CD4-positive, alpha-beta T cell treated with Interleukin-4 for 1 hour (primary cell): ENCODE measurements around the gene OXNAD1.

Experiments
- DNase-seq, 2 donors: peaks; one replicate each; pipeline ENCODE4 v3.0.0-alpha.2; 2020 to 2022

Gene OXNAD1

DNA sequence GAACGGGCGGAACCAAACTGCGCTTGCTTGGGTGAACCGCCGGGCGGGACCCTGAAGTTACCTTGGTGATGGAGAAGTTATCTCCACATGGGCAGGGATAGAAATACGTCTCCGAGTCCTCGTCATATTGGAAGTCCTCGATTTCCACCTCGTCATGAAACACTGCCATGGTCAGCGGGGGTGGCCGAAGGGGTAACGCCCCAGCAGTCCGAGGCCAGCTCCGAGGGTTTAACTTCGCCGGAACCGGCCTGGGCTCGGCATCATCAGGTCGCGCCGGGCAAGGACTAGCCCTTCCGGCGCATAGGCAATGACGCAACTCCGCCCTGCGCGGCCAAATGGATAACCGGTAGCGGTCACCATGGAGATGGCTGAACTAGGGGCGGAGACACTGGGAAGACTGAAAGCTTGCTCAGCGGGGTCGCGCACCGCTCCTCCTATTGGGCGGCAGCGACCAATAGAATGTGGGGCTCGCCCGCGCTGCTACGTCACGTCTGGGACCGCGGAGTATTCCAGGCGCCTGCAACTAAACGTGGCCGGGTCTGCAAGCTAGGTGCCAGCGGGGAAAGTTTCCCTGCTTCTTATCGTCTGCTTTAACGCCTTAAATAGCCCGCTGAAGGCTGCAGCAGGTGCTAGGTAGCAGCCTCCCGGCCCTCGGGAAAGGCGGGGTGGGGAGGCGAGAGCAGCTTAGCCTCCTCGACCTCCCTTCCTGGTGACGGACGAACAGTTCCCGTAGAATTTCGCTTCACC is at the start of gene OXNAD1, which contains the start of gene DPH3:
Gene OXNAD1, plus strand, starts transcription at position 505 of the 747 bp plus-strand sequence. CDS start 5,741 bp downstream, outside the sequence.
Gene DPH3, minus strand, starts transcription at position 236 of the 747 bp plus-strand sequence. Its CDS starts 67 bp downstream, at position 169.
- DNase-seq = peak; percentile 99

GRCh38 chr3:16216373-16216935 is 48.6 kb upstream of the OXNAD1 start:
- DNase-seq = no peak

DNA sequence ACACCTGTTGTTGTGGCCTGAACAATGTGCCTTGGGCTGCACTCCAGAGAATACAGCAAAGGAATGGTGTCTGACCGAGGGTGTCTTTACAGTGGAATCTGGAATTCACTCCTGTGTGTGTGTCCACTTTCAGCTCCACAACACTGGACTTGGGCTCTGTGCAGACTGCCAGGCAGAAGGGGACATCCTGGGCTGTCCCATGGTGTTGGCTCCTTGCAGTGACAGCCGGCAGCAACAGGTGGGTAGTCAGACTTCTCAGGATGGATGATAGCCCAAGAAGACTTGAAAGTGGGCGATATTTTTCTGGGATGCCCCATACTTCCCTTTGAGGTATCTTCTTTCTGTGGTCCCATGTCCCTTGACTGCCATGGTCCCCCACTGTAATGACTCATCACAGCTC is 45.2 kb upstream of the OXNAD1 start:
- DNase-seq = no peak

GRCh38 chr3:16221990-16222389 is 43.0 kb upstream of the OXNAD1 start:
- DNase-seq = no peak

DNA sequence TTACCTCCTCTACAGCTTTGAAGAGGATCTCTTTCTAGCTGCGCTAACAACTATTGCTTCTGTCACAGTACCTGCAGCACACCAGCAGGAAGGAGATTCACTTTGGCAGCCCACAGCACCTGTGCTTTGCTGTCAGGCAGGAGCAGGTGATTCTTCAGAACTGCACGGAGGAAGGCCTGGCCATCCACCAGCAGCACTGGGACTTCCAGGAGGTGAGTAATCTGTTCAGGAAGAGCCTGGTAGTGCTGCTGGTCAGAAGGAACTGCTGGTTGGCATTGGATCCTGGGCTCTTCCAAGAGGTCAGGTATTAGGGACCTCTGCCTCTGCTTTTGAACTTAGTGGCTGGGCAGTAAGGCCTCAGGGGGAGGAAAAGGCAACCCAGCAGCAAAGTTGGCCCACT is 42.5 kb upstream of the OXNAD1 start:
- DNase-seq = no peak

GRCh38 chr3:16224325-16224724 is 40.7 kb upstream of the OXNAD1 start:
- DNase-seq = no peak

- no peak for DNase-seq
Observed at GRCh38 chr3:16227566-16227965, 37.4 kb upstream of the OXNAD1 start.

- no peak for DNase-seq
Observed at GRCh38 chr3:16229681-16230080, 35.3 kb upstream of the OXNAD1 start.

- no peak for DNase-seq
Observed at GRCh38 chr3:16231983-16232382, 33.0 kb upstream of the OXNAD1 start.

- no peak for DNase-seq
Observed at GRCh38 chr3:16233806-16234205, 31.2 kb upstream of the OXNAD1 start.

GRCh38 chr3:16234281-16234680 is 30.7 kb upstream of the OXNAD1 start:
- DNase-seq = no peak

DNA sequence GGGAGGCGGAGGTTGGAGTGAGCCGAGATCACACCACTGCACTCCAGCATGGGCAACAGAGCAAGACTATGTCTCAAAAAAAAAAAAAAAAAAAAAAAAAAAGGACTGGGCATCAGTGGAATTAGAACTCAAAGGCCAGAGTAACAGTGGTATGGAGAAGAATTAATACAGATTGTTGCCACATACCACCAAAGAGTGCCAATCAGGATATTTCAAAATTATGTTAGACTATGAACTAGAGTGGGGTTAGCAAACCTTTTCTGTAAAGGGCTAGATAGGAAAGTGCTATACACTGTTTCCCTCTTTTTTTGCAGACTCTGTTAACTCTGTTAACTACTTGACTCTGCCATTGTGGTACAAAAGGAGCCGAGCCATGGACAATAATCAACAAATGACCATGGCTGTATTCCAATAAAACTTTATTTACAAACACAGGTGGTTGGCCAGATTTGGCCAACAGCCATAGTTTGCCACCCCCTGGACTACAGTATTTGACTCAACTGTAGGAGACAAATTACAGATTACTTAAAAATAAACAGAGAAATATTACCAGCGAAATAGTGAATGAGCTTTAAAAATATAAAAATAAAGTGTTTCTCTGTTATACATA is 28.9 kb upstream of the OXNAD1 start:
- no peak for DNase-seq

DNA sequence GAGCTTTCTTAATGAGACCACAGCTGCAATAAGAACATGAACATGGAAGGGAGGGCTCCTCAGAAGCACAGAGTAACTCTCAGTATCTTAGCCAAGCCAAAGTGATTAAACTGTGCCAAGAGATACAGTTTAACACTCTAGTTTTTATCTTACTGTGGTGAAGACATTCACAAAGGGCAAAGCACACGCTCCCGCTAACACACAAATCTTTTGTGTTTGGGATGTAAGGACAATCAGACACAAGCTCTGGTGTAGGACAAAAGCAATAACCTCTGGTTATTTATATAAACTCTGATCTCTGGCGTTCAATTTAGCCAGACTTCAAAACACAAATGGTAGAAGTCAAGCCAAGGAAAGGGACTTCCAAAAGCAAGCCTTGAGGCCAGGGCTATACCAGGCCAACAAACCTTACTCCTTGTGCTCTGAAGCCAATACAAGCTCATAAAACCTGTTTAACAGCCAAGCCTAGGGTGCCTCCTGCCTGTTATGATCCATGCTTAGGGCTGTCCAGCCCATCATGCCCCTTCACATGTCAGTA is 28.1 kb upstream of the OXNAD1 start:
- no peak for DNase-seq

DNA sequence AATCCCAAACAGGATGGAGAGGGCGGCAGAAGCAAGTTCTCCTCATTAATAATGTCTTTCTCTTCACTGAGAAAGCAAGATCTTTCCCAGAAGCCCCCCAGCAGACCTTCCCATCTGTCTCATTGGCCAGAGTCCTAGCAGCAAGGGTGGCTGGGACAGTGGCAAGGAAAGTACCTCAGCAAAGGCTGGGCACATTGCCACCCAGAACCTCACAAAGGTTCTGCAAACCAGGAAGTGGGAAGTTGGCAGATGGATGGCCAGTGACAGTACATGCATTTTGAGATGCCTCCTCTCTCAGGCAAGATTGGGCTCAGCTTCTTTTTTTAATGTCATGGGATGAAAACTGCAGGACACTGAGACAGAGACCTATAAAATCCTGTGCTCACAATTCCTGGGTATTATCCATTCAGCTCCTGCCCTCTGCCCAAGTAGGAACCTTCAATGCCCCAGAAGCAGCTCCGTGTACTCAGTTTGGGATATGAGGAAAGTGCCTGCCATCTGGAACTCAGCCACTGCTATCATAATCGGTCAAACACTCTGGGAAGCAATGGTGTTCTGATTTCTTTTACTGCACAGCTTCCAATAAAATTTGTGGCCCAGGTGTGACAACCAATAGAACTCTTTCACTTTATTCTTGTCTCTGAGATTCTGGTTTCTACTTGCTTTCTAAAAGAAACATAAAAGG is 25.8 kb upstream of the OXNAD1 start:
- no peak for DNase-seq

DNA sequence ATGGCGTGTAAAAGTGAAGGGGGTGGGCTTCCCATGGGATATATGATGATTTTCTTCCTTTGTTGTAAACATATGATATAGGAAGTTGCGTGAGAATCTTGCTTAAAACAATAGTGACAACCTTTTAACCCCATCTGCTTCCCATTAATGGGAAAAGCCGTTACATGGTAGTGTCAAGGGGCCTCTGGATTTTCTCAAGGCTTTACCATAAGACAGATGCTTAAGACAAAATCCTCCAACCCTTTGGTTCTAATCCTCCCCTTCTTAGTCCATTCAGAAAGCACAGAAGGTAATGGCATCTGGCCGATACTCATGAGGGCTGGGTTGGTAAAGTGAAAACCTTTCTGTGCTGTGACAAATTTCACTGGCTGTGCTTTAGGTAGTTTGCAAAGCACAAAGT is 25.2 kb upstream of the OXNAD1 start:
- no peak for DNase-seq

DNA sequence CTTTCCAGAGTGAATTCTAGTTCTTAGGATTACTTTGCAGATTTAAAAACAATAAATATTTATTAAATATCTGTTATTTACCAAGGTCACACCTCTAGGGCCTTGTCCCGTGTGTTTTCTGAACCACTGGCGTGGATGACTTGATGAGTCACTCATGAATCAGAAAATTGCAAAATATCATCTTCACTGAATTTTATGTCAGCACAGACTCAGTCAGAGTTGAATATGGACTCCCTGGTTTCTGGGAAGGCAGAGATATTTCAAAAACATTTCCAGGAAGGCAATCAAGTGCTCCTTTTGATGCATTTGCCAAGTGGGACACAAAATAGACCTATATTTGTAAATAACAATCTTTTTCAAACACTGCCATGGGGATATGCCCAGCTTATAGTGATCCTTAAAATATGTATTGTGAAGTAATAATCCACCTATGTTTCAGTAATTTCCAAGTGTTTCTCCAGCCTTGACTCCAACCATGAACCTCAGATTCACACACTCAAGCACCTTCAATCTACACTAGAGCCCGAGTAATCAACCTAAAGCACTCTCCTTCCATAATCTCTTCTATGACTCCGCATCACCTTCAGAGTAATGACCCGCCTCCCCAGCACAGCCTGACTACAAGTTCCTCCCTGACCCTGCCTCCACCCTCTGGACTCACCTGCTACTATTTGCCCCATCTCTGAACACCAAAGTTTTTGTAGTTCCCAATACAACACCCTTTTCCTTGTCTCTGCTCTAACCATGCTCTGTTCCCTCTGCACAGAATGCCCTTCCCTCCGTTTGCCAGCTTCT is 24.6 kb upstream of the OXNAD1 start:
- no peak for DNase-seq

DNA sequence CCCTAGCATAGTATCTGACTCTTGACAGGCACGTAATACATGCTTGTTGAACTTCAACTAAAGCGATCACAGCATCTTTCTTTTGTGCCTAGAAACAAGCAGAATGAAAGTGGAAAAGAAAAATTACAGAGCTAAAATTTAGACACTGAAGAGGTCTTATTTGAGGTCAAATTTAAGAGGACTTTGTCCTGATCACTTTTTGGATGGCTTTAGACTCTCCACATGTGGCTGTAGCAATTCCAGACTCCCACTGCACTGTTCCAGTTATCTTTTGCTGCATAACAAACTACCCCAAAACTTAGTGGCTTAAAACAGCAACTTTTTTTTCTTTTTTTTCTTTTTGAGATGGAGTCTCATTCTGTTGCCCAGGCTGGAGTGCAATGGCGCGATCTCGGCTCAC is 23.8 kb upstream of the OXNAD1 start:
- no peak for DNase-seq

- no peak for DNase-seq
Observed at GRCh38 chr3:16242177-16242576, 22.8 kb upstream of the OXNAD1 start.

GRCh38 chr3:16243706-16244490 is 21.1 kb upstream of the OXNAD1 start:
- no peak for DNase-seq

GRCh38 chr3:16245609-16246008 is 19.4 kb upstream of the OXNAD1 start:
- no peak for DNase-seq

DNA sequence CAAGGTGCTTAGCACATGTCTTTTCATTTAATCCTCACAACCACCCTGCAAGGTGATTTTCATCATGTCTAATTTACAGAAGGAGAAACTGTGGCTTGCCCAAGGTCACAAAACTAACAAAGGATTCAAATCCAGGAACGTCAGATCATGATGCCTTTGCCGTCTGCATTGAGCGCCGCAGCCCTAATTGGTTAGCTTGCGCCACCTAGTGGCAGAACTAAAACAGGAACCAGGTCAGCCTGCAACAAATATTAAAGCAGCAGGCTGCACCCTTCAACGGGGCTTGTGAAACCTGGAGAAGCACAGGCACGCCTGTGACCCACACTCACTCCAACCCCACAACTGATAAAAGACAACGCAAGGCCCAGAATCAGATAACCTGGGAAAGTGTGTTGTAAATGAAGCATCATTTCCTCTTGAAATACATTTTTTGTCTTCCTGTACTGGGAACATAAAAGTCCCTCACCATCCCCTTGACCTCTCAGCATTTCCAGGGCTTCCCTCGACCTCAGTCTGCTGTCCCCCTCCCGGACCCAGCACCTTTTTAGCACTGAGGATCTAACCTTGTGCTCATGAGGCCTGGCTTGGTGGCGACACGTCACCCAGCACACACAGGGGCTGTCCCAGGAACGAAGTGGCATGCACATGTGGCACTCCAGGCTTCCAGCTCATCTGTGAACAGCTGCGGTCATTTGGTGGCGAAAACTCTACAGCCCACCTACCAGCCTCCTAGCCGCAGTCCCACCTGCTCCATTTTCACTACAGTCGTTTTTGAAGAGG is 17.5 kb upstream of the OXNAD1 start:
- peak; percentile 78 to 81 for DNase-seq
